Ovary (tissue), 3 donors: ENCODE data around the gene MAPRE3.

Experiments used
- CTCF ChIP-seq, 3 donors: fragments of 450-650 bp in 2 of 3; fragments of 200-600 bp in 1 of 3; IDR thresholded peaks; one replicate each; pipeline versions ENCODE4 v1.5.1 to v1.8.0; 2016 to 2022; ENCODE audit warnings: antibody characterized with exemption in 3 of 3, mild to moderate bottlenecking in 1 of 3
- EP300 ChIP-seq: sonication (generic); formaldehyde crosslinking; IDR thresholded peaks from one replicate; pipeline ENCODE4 v1.6.1; 2017; ENCODE audit warnings: antibody characterized with exemption
- POLR2A ChIP-seq: fragments of 450-650 bp; IDR thresholded peaks from one replicate; pipeline ENCODE4 v1.6.1; 2017; ENCODE audit warnings: antibody characterized with exemption, mild to moderate bottlenecking, moderate library complexity
- donor health status: DM: no; HTN: no; CAD: no.

GRCh38 chr2:27019931-27020855 is 49.8 kb downstream of the MAPRE3 start:
- TF ChIP-seq CTCF (IDR thresholded peaks at IDR 0.05) (no peak), POLR2A (no peak), EP300 (no peak)
